OCI-LY7 (cell line): Measurements from ENCODE around the gene PCP2. TPM values are rescaled to one million over a fixed set of nuclear protein-coding genes. Genes with fewer than 3 reads are reported as not detected.

Experiments
- BruUV-seq: library from RNA; stranded (reverse); fragments of 400-500 nt; replicated peaks from 2 replicates; lab custom pipeline; 2021; lab: Mats Ljungman, UMichigan
- CTCF ChIA-PET: fragments of 300-600 bp; sonication (Branson Sonifier 250); formaldehyde crosslinking; loops from one replicate; lab custom pipeline; 2022; ENCODE audit warnings: antibody characterized with exemption; ENCODE audit not compliant: unreplicated experiment; lab: Charles Lee
- POLR2A ChIA-PET: fragments of 300-600 bp; sonication (Branson Sonifier 250); formaldehyde crosslinking; loops from one replicate; lab custom pipeline; 2022; ENCODE audit warnings: antibody characterized with exemption; lab: Charles Lee
- DNase-seq: peaks from one replicate; pipeline ENCODE4 v3.0.0-alpha.2; 2015; ENCODE audit warnings: low spot score
- H2AFZ ChIP-seq: fragments of 200-600 bp; sonication (generic), shearing (Covaris generic); 2 replicates; pipeline ENCODE4 v1.6.1; 2014; ENCODE audit warnings: mild to moderate bottlenecking, antibody characterized with exemption, low read length, moderate library complexity
- H3K27ac ChIP-seq: fragments of 200-600 bp; sonication (generic); 2 replicates; pipeline ENCODE4 v1.5.1; 2014; ENCODE audit warnings: mixed run types, low read depth, mild to moderate bottlenecking, moderate library complexity, low read length, inconsistent platforms; ENCODE audit not compliant: poor library complexity, severe bottlenecking
- H3K36me3 ChIP-seq: fragments of 200-600 bp; sonication (generic); 2 replicates; pipeline ENCODE4 v1.6.1; 2014; ENCODE audit warnings: mild to moderate bottlenecking, antibody characterized with exemption, low read length, moderate library complexity, mixed read lengths; ENCODE audit not compliant: insufficient read depth
- H3K4me1 ChIP-seq: fragments of 200-600 bp; sonication (generic); 2 replicates; pipeline ENCODE4 v1.5.1; 2014; ENCODE audit warnings: mild to moderate bottlenecking, low read length; ENCODE audit not compliant: insufficient read depth, poor library complexity, severe bottlenecking
- H3K4me2 ChIP-seq: fragments of 200-600 bp; sonication (generic); 2 replicates; pipeline ENCODE4 v1.6.1; 2014; ENCODE audit warnings: mild to moderate bottlenecking, low read length
- H3K4me3 ChIP-seq: fragments of 200-600 bp; sonication (generic); 2 replicates; pipeline ENCODE4 v1.5.1; 2014; ENCODE audit warnings: mild to moderate bottlenecking, low read depth, low read length; ENCODE audit not compliant: poor library complexity, severe bottlenecking
- H3K79me2 ChIP-seq: fragments of 200-600 bp; sonication (generic); 2 replicates; pipeline ENCODE4 v1.6.1; 2016; ENCODE audit warnings: low read depth, mild to moderate bottlenecking, low read length, moderate library complexity, mixed read lengths; ENCODE audit not compliant: insufficient read depth
- H3K9me2 ChIP-seq: fragments of 200-600 bp; sonication (generic); 2 replicates; pipeline ENCODE4 v1.6.1; 2016; ENCODE audit warnings: mild to moderate bottlenecking, low read length, mixed read lengths; ENCODE audit not compliant: insufficient read depth
- H3K9me3 ChIP-seq: fragments of 200-600 bp; sonication (generic); 2 replicates; pipeline ENCODE4 v1.6.1; 2014; ENCODE audit warnings: mild to moderate bottlenecking, mixed run types, low read length, mixed read lengths
- H4K20me1 ChIP-seq: fragments of 200-600 bp; sonication (generic); 2 replicates; pipeline ENCODE4 v1.6.1; 2014; ENCODE audit warnings: mild to moderate bottlenecking, antibody characterized with exemption, low read length, moderate library complexity, mixed read lengths; ENCODE audit not compliant: insufficient read depth
- EZH2phosphoT487 ChIP-seq: fragments of 200-600 bp; sonication (generic); IDR thresholded peaks from 2 replicates; pipeline ENCODE4 v1.6.1; 2018; ENCODE audit warnings: low read depth, borderline replicate concordance, mild to moderate bottlenecking, mixed run types, antibody characterized with exemption, low read length, moderate library complexity, mixed read lengths
- intact Hi-C: fragments of 100-400 bp; cut with micrococcal nuclease; formaldehyde crosslinking; loops from one replicate; pipeline ENCODE4 v1.10.0; 2022; ENCODE audit not compliant: unreplicated experiment
- total RNA-seq, 2 experiments: library from RNA; depleted of rRNA in 1 of 2; stranded (reverse); fragments of >200 nt in 1 of 2; shearing (Covaris generic) in 1 of 2; gene quantifications; 2 replicates each; pipeline ENCODE4 v1.2.3, GENCODE V29; 2014 to 2022
- TF ChIP-seq, protein P1 (sequence below): fragments of 200-600 bp; sonication (generic); conservative IDR thresholded peaks from 2 replicates; pipeline ENCODE4 v1.5.1; 2014; ENCODE audit warnings: mild to moderate bottlenecking, antibody characterized with exemption, low read length, moderate library complexity, mixed read lengths

PCP2 gene
- total RNA-seq, 2 experiments from 2014 or later, result 0.82 to 2.0 TPM

DNA sequence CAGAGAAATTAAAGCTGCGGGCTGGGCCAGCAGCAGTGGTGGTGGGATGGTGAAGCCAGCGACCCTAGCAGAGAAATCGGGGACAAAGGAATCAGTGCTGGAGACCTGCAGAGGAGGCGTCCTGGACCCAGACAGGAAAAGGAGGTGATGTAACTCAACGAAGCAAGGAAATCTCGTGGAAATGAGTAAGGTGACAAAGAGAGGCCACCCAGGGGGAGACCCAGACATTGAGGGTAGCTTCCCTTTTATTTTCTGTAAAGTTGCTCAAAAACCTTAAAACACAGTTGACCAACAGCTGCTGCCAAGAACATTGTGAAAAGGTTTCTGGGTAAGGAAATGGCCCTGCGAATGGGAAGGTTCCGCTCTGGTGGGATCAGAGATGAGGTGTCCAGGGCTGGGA, 22.1 kb upstream of the PCP2 start:
- BruUV-seq, result no TSS peak
- intact Hi-C loops, result no loop called here
- ChIA-PET CTCF (no interaction called here), POLR2A (no interaction called here)
- Histone ChIP-seq H4K20me1 (no peaks in the 10 kb centered on the region), H3K79me2 (no peaks in the 10 kb centered on the region), H3K4me3 (no peak overlapping the region), H3K9me2 (no peaks in the 10 kb centered on the region), H3K27ac (no peak overlapping the region), H3K36me3 (no peaks in the 10 kb centered on the region), H3K4me1 (peaks cover 12% of the 10 kb centered on the region), H2AFZ (no peak overlapping the region), H3K9me3 (no peaks in the 10 kb centered on the region), H3K4me2 (no peak overlapping the region)
- TF ChIP-seq, protein P1, sequence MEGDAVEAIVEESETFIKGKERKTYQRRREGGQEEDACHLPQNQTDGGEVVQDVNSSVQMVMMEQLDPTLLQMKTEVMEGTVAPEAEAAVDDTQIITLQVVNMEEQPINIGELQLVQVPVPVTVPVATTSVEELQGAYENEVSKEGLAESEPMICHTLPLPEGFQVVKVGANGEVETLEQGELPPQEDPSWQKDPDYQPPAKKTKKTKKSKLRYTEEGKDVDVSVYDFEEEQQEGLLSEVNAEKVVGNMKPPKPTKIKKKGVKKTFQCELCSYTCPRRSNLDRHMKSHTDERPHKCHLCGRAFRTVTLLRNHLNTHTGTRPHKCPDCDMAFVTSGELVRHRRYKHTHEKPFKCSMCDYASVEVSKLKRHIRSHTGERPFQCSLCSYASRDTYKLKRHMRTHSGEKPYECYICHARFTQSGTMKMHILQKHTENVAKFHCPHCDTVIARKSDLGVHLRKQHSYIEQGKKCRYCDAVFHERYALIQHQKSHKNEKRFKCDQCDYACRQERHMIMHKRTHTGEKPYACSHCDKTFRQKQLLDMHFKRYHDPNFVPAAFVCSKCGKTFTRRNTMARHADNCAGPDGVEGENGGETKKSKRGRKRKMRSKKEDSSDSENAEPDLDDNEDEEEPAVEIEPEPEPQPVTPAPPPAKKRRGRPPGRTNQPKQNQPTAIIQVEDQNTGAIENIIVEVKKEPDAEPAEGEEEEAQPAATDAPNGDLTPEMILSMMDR, result no peak
- no peak for TF ChIP-seq EZH2phosphoT487
- no peak for DNase-seq

DNA sequence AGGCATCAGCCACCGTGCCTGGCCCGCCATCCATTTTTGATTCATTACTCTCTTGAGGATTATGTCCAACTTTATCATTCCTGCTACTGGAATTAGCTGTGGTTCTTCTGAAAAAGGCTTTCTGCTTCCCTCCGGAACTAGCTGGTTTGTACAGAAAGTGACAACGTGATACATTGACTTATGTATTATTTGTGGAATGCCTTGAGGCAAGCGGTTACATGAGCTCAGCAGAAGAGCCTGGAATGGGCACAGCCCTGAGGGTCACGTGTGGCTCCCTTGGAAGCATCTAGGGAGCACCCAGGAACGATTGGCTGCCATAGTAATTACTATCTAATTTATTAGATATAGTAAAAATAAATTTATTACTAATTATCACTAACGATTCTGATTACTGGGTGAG, 20.9 kb upstream of the PCP2 start:
- no peaks in the 10 kb centered on the region for H3K79me2 ChIP-seq
- CTCF ChIA-PET, result no interaction called here
- H3K4me1 ChIP-seq, result peaks cover 12% of the 10 kb centered on the region
- intact Hi-C loops, result no loop called here
- no peaks in the 10 kb centered on the region for H4K20me1 ChIP-seq
- H3K36me3 ChIP-seq, result no peaks in the 10 kb centered on the region
- no peak for DNase-seq
- no peaks in the 10 kb centered on the region for H3K9me2 ChIP-seq
- no peaks in the 10 kb centered on the region for H3K9me3 ChIP-seq
- H2AFZ ChIP-seq, result no peak overlapping the region
- no peak overlapping the region for H3K4me2 ChIP-seq
- no TSS peak for BruUV-seq
- TF ChIP-seq EZH2phosphoT487, result no peak
- TF ChIP-seq, protein P1, result no peak
- no peak overlapping the region for H3K4me3 ChIP-seq
- POLR2A ChIA-PET, result interaction anchor here (0.5 kb wide), 1 partner anchor 13 kb away, joined by 4 read pairs; no protein-coding TSS in a partner anchor
- no peak overlapping the region for H3K27ac ChIP-seq

- H2AFZ ChIP-seq, result peak overlapping the region; percentile 96
- TF ChIP-seq, protein P1, result peak; percentile 98
- TF ChIP-seq EZH2phosphoT487, result no peak
- no peaks in the 10 kb centered on the region for H3K9me2 ChIP-seq
- H3K4me2 ChIP-seq, result peak overlapping the region; percentile 70
- intact Hi-C loops, result loop anchor here (1.0 kb wide), 2 partner anchors 28 to 147 kb away; partner anchors contain the start of gene TRAPPC5
- ChIA-PET POLR2A (no interaction called here), CTCF (interaction anchor here (0.6 to 1.2 kb wide), 2 partner anchors 8 to 47 kb away, joined by 3 read pairs; no protein-coding TSS in a partner anchor)
- no peaks in the 10 kb centered on the region for H4K20me1 ChIP-seq
- no peaks in the 10 kb centered on the region for H3K79me2 ChIP-seq
- BruUV-seq, result no TSS peak
- H3K27ac ChIP-seq, result no peak overlapping the region
- peaks cover 4% of the 10 kb centered on the region for H3K4me1 ChIP-seq
- H3K36me3 ChIP-seq, result no peaks in the 10 kb centered on the region
- peak; percentile 81 for DNase-seq
- H3K9me3 ChIP-seq, result no peaks in the 10 kb centered on the region
- peak overlapping the region; percentile 51 for H3K4me3 ChIP-seq
Observed at GRCh38 chr19:7652061-7652641, 18.6 kb upstream of the PCP2 start.
